ENCODE results near the gene OR8G1.

OR8G1 gene

GRCh38 chr11:124197999-124198398 is 42.9 kb upstream of the OR8G1 start:
- TF ChIP-seq FOXP2 (optimal IDR thresholded peaks at IDR 0.05; ENCODE audit: borderline replicate concordance, extremely low read depth, extremely low read length, insufficient read depth) (no peak), POLR2AphosphoS5 (IDR thresholded peaks at IDR 0.05; ENCODE audit: low read depth, low read length) (no peak), SIN3A (IDR thresholded peaks at IDR 0.05; ENCODE audit: borderline replicate concordance, insufficient read depth, low read length) (no peak), REST (IDR thresholded peaks at IDR 0.05; ENCODE audit: insufficient read depth in 1 of 2, low read depth in 2 of 2, low read length in 2 of 2) (no peak), TAF1 (IDR thresholded peaks at IDR 0.05; ENCODE audit: borderline replicate concordance, insufficient read depth, low read length) (no peak)

GRCh38 chr11:124198897-124199296 is 42.0 kb upstream of the OR8G1 start:
- no peak for TF ChIP-seq FOXP2 (optimal IDR thresholded peaks at IDR 0.05; ENCODE audit: borderline replicate concordance, extremely low read depth, extremely low read length, insufficient read depth)
- TF ChIP-seq POLR2AphosphoS5 (IDR thresholded peaks at IDR 0.05; ENCODE audit: low read depth, low read length) = no peak
- TF ChIP-seq TAF1 (IDR thresholded peaks at IDR 0.05; ENCODE audit: borderline replicate concordance, insufficient read depth, low read length) = no peak
- TF ChIP-seq SIN3A (IDR thresholded peaks at IDR 0.05; ENCODE audit: borderline replicate concordance, insufficient read depth, low read length) = no peak
- no peak for TF ChIP-seq REST (IDR thresholded peaks at IDR 0.05; ENCODE audit: insufficient read depth in 1 of 2, low read depth in 2 of 2, low read length in 2 of 2)

- TF ChIP-seq FOXP2 (optimal IDR thresholded peaks at IDR 0.05; ENCODE audit: borderline replicate concordance, extremely low read depth, extremely low read length, insufficient read depth) (no peak), TAF1 (IDR thresholded peaks at IDR 0.05; ENCODE audit: borderline replicate concordance, insufficient read depth, low read length) (no peak), REST (IDR thresholded peaks at IDR 0.05; ENCODE audit: insufficient read depth in 1 of 2, low read depth in 2 of 2, low read length in 2 of 2) (no peak), POLR2AphosphoS5 (IDR thresholded peaks at IDR 0.05; ENCODE audit: low read depth, low read length) (no peak), SIN3A (IDR thresholded peaks at IDR 0.05; ENCODE audit: borderline replicate concordance, insufficient read depth, low read length) (no peak)
Measured at GRCh38 chr11:124199702-124200101, 41.2 kb upstream of the OR8G1 start.

- no peak for TF ChIP-seq FOXP2 (optimal IDR thresholded peaks at IDR 0.05; ENCODE audit: borderline replicate concordance, extremely low read depth, extremely low read length, insufficient read depth)
- TF ChIP-seq REST (IDR thresholded peaks at IDR 0.05; ENCODE audit: insufficient read depth in 1 of 2, low read depth in 2 of 2, low read length in 2 of 2) = no peak
- TF ChIP-seq TAF1 (IDR thresholded peaks at IDR 0.05; ENCODE audit: borderline replicate concordance, insufficient read depth, low read length) = no peak
- TF ChIP-seq POLR2AphosphoS5 (IDR thresholded peaks at IDR 0.05; ENCODE audit: low read depth, low read length) = no peak
- TF ChIP-seq SIN3A (IDR thresholded peaks at IDR 0.05; ENCODE audit: borderline replicate concordance, insufficient read depth, low read length) = no peak
Measured at GRCh38 chr11:124200671-124201070, 40.2 kb upstream of the OR8G1 start.

GRCh38 chr11:124202951-124203350 is 37.9 kb upstream of the OR8G1 start:
- TF ChIP-seq REST (IDR thresholded peaks at IDR 0.05; ENCODE audit: insufficient read depth in 1 of 2, low read depth in 2 of 2, low read length in 2 of 2) = no peak
- TF ChIP-seq TAF1 (IDR thresholded peaks at IDR 0.05; ENCODE audit: borderline replicate concordance, insufficient read depth, low read length) = no peak
- TF ChIP-seq SIN3A (IDR thresholded peaks at IDR 0.05; ENCODE audit: borderline replicate concordance, insufficient read depth, low read length) = no peak
- no peak for TF ChIP-seq POLR2AphosphoS5 (IDR thresholded peaks at IDR 0.05; ENCODE audit: low read depth, low read length)
- TF ChIP-seq FOXP2 (optimal IDR thresholded peaks at IDR 0.05; ENCODE audit: borderline replicate concordance, extremely low read depth, extremely low read length, insufficient read depth) = no peak

All from PFSK-1 (cell line).